Activated naive CD4-positive, alpha-beta T cell (primary cell): ENCODE results near the gene ZFP92.

ENCODE experiments used
- DNase-seq, 4 experiments: peaks; one replicate each; lab custom pipeline; 2025; lab: John Stamatoyannopoulos, UW

The ZFP92 gene

GRCh38 chrX:153456161-153456560, 44.9 kb downstream of the ZFP92 start:
- DNase-seq, result no peak

- no peak for DNase-seq
These were observed 45.4 kb downstream of the ZFP92 start for GRCh38 chrX:153456704-153457103.

- DNase-seq, result no peak
These were observed 46.0 kb downstream of the ZFP92 start for GRCh38 chrX:153457136-153457825.

DNA sequence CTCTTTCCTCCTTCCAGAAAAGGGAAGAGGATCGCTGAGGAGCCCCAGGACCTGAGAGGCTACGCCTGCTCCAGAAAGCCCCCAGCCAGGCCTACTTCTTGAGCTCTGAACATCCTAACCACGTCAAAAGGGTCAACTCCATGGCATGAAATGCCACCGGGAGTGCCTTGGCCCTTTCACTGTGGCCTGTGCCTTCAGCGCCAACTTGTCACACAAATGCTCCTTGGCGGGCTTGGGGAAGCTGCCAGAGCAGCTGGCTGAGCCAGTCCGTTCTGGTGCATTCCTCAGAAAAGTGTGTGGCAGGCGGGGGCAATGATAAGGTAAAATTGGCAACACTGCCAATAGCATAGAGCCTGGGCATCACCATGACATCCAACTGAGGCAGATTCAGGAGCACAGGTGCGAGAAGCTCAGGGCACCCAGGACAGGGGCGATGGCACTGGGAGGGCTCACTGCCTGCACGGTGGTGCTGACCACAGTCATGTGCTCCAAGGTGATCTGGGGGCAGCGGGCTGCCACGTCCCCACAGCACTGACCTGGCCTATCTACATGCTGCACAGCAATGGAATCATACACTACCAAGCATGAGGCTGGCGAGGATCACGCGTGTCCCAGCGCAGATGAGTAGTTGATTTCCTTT, 46.7 kb downstream of the ZFP92 start:
- DNase-seq, result no peak

DNA sequence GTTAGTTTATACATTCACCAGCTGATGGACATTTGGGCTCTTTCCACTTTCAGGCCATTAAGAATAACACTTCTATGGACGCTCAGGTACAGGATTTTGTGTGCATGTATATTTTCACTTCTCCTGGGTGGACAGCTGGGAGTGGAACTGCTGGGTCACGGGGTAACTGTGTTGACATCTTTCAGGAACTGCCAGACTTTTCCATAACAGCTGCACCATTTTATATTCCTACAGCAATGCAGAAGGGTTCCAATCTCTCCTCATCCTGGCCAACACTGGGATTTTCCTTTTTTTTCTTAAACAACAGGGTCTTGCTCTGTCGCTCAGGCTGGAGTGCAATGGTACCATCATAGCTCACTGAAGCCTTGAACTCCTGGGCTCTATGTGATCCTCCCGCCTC, 47.2 kb downstream of the ZFP92 start:
- DNase-seq, result no peak

DNA sequence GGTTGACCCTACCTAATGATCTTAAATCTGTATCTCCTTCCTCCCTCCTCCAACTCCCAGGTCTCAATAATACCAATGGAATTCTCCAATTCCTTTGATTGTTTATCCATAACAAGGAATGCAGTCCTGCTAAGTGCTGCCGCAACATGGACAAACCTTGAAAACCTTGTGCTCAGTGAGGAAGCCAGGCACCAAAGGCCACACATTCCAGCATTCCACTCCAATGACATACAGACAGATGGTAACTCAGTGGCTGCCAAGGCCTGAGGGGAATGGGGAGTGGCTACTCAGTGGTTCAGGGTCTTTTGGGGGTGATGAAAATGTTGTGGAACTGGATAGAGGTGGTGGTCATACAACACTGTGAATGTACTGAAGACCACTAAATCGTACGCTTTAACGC, 48.7 kb downstream of the ZFP92 start:
- DNase-seq, result no peak

- DNase-seq, result peak in 2 of 4 experiments; percentile 6 to 45
These were observed 49.6 kb downstream of the ZFP92 start for GRCh38 chrX:153460826-153461225.
